HepG2 (cell line): ENCODE measurements around the gene TSGA10IP. TPM values are rescaled to one million over a fixed set of nuclear protein-coding genes. Genes with fewer than 3 reads are reported as not detected.

Source experiments
- AHR ChIP-seq: IDR thresholded peaks from 2 replicates; pipeline ENCODE4 v1.6.1; 2018; ENCODE audit warnings: missing genetic modification reagents, missing compliant biosample characterization
- FOSL2 ChIP-seq: sonication (generic); formaldehyde crosslinking; IDR thresholded peaks from 2 replicates; pipeline ENCODE4 v1.4.0; 2020; ENCODE audit warnings: missing genetic modification reagents
- FOXO1 ChIP-seq: sonication (generic); formaldehyde crosslinking; IDR thresholded peaks from 2 replicates; pipeline ENCODE4 v1.4.0; 2020; ENCODE audit warnings: missing genetic modification reagents
- IKZF5 ChIP-seq: IDR thresholded peaks from 2 replicates; pipeline ENCODE4 v1.6.1; 2018; ENCODE audit warnings: missing genetic modification reagents, mild to moderate bottlenecking, missing compliant biosample characterization
- MAFK ChIP-seq, 2 experiments: IDR thresholded peaks in 1 of 2; conservative IDR thresholded peaks in 1 of 2; 2 replicates each; pipeline ENCODE4 v1.6.1; 2011; ENCODE audit warnings: improper control_type of control experiment in 2 of 2, low read length in 2 of 2
- NCOA2 ChIP-seq: sonication (generic); formaldehyde crosslinking; IDR thresholded peaks from 2 replicates; pipeline ENCODE4 v1.8.0; 2022; ENCODE audit warnings: inconsistent platforms
- NFE2 ChIP-seq: sonication (generic); formaldehyde crosslinking; IDR thresholded peaks from 2 replicates; pipeline ENCODE4 v1.4.0; 2020; ENCODE audit warnings: missing genetic modification reagents
- PREB ChIP-seq: sonication (generic); formaldehyde crosslinking; IDR thresholded peaks from 2 replicates; pipeline ENCODE4 v1.4.0; 2020; ENCODE audit warnings: missing genetic modification reagents
- ZSCAN25 ChIP-seq: sonication (generic); formaldehyde crosslinking; IDR thresholded peaks from 2 replicates; pipeline ENCODE4 v1.8.0; 2022; ENCODE audit warnings: mild to moderate bottlenecking, missing genetic modification reagents
- ZZZ3 ChIP-seq: sonication (generic); formaldehyde crosslinking; IDR thresholded peaks from 2 replicates; pipeline ENCODE4 v1.4.0; 2020; ENCODE audit warnings: missing genetic modification reagents, mild to moderate bottlenecking, borderline replicate concordance
- polyA plus RNA-seq, 8 experiments: library from polyadenylated mRNA; depleted of rRNA in 3 of 8; stranded (reverse) in 7 of 8; unstranded in 1 of 8; fragments of >200 nt; fragmentation: Illumina TruSeq in 4 of 8; extraction: Trizol in 4 of 8; gene quantifications; 2 replicates each; pipeline versions ENCODE4 v1.2.1 to v1.2.3, GENCODE V29; 2011 to 2016; ENCODE audit warnings: low read depth in 4 of 8, missing spikeins in 1 of 8, mixed read lengths in 1 of 8; ENCODE audit not compliant: insufficient read depth in 1 of 8
- total RNA-seq, 5 experiments: library from RNA; depleted of rRNA; stranded (reverse); fragments of >200 nt; fragmentation: Illumina TruSeq; extraction: Trizol; gene quantifications; 2 replicates each; pipeline ENCODE4 v1.2.3, GENCODE V29; 2016; ENCODE audit warnings: low read depth in 1 of 5
- TF ChIP-seq, protein P1 (sequence below): sonication (generic); formaldehyde crosslinking; IDR thresholded peaks from 2 replicates; pipeline ENCODE4 v1.5.0; 2020; ENCODE audit warnings: missing genetic modification reagents
- TF ChIP-seq, protein P2 (sequence below): sonication (generic); formaldehyde crosslinking; IDR thresholded peaks from 2 replicates; pipeline ENCODE4 v1.8.1; 2023; ENCODE audit warnings: mild to moderate bottlenecking, inconsistent platforms, moderate library complexity, missing genetic modification reagents, borderline replicate concordance
- TF ChIP-seq, protein P3 (sequence below): sonication (generic); formaldehyde crosslinking; IDR thresholded peaks from 2 replicates; pipeline ENCODE4 v1.5.0; 2020; ENCODE audit warnings: mild to moderate bottlenecking, missing genetic modification reagents, borderline replicate concordance
- TF ChIP-seq, protein P4 (sequence below): sonication (generic); formaldehyde crosslinking; IDR thresholded peaks from 2 replicates; pipeline ENCODE4 v1.5.0; 2020; ENCODE audit warnings: mild to moderate bottlenecking, low read depth, missing genetic modification reagents, borderline replicate concordance

TSGA10IP gene
- total and polyA plus RNA-seq, 2 of the 13 experiments (the other 11 are each of a cell fraction or from before 2014, with no cell fraction given): not detected

DNA sequence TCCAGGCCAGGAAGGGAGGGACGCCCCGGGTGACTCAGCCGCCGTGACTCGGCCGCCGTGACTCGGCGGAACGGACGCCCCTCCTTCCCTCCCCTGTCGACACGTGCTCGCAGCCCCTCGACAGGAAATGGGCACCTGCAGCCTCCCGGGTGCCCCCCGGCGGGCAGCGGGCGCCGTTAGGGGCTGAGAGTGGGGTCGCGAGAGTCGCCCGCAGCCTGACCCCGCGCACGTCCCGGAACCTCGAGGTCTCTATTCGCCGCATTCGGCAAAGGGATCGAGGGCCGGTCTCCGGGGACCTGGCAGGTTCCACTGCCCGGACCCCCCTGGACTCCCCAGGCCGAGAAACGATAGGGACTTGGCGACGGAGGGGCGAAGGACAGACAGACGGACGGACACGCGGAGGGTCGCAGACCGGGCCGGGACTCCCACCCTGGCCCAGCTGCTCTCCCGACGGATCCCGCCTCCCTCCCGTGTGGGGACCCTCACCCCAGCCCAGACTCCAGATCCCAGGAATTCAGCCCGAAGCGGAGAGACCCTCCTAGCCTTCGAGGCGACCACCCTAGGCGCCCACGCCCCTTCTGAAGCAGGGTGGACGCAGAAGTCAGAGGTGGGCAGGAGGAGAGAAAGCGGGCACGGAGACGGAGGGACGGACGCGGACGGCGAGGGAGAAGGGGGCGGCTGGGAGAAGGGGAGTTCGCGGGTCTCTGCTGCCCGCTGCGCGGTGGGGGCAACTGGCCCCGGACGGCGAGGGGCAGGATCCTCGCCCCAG lies 45.7 kb upstream of the TSGA10IP start (continued):
- TF ChIP-seq, protein P1, sequence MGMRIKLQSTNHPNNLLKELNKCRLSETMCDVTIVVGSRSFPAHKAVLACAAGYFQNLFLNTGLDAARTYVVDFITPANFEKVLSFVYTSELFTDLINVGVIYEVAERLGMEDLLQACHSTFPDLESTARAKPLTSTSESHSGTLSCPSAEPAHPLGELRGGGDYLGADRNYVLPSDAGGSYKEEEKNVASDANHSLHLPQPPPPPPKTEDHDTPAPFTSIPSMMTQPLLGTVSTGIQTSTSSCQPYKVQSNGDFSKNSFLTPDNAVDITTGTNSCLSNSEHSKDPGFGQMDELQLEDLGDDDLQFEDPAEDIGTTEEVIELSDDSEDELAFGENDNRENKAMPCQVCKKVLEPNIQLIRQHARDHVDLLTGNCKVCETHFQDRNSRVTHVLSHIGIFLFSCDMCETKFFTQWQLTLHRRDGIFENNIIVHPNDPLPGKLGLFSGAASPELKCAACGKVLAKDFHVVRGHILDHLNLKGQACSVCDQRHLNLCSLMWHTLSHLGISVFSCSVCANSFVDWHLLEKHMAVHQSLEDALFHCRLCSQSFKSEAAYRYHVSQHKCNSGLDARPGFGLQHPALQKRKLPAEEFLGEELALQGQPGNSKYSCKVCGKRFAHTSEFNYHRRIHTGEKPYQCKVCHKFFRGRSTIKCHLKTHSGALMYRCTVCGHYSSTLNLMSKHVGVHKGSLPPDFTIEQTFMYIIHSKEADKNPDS (CRISPR knock-in tag): peak; percentile 72; the same call in 1 of the 2 replicates
- peak; percentile 59; the same call in 1 of the 2 replicates for TF ChIP-seq IKZF5 (CRISPR knock-in tag)
- TF ChIP-seq FOXO1: no peak
- TF ChIP-seq, protein P2, sequence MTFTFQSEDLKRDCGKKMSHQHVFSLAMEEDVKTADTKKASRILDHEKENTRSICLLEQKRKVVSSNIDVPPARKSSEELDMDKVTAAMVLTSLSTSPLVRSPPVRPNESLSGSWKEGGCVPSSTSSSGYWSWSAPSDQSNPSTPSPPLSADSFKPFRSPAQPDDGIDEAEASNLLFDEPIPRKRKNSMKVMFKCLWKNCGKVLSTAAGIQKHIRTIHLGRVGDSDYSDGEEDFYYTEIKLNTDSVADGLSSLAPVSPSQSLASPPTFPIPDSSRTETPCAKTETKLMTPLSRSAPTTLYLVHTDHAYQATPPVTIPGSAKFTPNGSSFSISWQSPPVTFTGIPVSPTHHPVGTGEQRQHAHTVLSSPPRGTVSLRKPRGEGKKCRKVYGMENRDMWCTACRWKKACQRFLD (CRISPR knock-in tag): no peak
- no peak for TF ChIP-seq PREB
- TF ChIP-seq, protein P3, sequence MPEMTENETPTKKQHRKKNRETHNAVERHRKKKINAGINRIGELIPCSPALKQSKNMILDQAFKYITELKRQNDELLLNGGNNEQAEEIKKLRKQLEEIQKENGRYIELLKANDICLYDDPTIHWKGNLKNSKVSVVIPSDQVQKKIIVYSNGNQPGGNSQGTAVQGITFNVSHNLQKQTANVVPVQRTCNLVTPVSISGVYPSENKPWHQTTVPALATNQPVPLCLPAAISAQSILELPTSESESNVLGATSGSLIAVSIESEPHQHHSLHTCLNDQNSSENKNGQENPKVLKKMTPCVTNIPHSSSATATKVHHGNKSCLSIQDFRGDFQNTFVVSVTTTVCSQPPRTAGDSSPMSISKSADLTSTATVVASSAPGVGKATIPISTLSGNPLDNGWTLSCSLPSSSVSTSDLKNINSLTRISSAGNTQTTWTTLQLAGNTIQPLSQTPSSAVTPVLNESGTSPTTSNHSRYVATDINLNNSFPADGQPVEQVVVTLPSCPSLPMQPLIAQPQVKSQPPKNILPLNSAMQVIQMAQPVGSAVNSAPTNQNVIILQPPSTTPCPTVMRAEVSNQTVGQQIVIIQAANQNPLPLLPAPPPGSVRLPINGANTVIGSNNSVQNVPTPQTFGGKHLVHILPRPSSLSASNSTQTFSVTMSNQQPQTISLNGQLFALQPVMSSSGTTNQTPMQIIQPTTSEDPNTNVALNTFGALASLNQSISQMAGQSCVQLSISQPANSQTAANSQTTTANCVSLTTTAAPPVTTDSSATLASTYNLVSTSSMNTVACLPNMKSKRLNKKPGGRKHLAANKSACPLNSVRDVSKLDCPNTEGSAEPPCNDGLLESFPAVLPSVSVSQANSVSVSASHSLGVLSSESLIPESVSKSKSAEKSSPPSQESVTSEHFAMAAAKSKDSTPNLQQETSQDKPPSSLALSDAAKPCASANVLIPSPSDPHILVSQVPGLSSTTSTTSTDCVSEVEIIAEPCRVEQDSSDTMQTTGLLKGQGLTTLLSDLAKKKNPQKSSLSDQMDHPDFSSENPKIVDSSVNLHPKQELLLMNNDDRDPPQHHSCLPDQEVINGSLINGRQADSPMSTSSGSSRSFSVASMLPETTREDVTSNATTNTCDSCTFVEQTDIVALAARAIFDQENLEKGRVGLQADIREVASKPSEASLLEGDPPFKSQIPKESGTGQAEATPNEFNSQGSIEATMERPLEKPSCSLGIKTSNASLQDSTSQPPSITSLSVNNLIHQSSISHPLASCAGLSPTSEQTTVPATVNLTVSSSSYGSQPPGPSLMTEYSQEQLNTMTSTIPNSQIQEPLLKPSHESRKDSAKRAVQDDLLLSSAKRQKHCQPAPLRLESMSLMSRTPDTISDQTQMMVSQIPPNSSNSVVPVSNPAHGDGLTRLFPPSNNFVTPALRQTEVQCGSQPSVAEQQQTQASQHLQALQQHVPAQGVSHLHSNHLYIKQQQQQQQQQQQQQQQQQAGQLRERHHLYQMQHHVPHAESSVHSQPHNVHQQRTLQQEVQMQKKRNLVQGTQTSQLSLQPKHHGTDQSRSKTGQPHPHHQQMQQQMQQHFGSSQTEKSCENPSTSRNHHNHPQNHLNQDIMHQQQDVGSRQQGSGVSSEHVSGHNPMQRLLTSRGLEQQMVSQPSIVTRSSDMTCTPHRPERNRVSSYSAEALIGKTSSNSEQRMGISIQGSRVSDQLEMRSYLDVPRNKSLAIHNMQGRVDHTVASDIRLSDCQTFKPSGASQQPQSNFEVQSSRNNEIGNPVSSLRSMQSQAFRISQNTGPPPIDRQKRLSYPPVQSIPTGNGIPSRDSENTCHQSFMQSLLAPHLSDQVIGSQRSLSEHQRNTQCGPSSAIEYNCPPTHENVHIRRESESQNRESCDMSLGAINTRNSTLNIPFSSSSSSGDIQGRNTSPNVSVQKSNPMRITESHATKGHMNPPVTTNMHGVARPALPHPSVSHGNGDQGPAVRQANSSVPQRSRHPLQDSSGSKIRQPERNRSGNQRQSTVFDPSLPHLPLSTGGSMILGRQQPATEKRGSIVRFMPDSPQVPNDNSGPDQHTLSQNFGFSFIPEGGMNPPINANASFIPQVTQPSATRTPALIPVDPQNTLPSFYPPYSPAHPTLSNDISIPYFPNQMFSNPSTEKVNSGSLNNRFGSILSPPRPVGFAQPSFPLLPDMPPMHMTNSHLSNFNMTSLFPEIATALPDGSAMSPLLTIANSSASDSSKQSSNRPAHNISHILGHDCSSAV (CRISPR knock-in tag): no peak
- no peak for TF ChIP-seq AHR (CRISPR knock-in tag)
- TF ChIP-seq, protein P4, sequence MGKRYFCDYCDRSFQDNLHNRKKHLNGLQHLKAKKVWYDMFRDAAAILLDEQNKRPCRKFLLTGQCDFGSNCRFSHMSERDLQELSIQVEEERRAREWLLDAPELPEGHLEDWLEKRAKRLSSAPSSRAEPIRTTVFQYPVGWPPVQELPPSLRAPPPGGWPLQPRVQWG (CRISPR knock-in tag): no peak
- TF ChIP-seq NCOA2 (CRISPR knock-in tag): peak; percentile 21; the same call in 1 of the 2 replicates
- peak; percentile 69; the same call in 1 of the 2 replicates for TF ChIP-seq NFE2 (CRISPR knock-in tag)
- peak; percentile 92 for TF ChIP-seq FOSL2 (CRISPR knock-in tag)
- TF ChIP-seq ZSCAN25: no peak
- peak; percentile 1 to 53; a peak in 1 of 4 replicates for TF ChIP-seq MAFK (conservative IDR thresholded peaks at IDR 0.05 in 1 of 2, IDR thresholded peaks at IDR 0.05 in 1 of 2; ENCODE audit: low read length in 2 of 2)
- TF ChIP-seq ZZZ3 (CRISPR knock-in tag): no peak
